Measurements from ENCODE around the gene DECR2.
A peak's percentile ranks its signal among the peaks of the same experiment; 100 is the strongest.
"Not testable (repeated sequence)": the region's sequence is repeated elsewhere in the genome, so short reads cannot be mapped to it uniquely, and the experiment has no call there.

The DECR2 gene, protein sequence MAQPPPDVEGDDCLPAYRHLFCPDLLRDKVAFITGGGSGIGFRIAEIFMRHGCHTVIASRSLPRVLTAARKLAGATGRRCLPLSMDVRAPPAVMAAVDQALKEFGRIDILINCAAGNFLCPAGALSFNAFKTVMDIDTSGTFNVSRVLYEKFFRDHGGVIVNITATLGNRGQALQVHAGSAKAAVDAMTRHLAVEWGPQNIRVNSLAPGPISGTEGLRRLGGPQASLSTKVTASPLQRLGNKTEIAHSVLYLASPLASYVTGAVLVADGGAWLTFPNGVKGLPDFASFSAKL

DNA sequence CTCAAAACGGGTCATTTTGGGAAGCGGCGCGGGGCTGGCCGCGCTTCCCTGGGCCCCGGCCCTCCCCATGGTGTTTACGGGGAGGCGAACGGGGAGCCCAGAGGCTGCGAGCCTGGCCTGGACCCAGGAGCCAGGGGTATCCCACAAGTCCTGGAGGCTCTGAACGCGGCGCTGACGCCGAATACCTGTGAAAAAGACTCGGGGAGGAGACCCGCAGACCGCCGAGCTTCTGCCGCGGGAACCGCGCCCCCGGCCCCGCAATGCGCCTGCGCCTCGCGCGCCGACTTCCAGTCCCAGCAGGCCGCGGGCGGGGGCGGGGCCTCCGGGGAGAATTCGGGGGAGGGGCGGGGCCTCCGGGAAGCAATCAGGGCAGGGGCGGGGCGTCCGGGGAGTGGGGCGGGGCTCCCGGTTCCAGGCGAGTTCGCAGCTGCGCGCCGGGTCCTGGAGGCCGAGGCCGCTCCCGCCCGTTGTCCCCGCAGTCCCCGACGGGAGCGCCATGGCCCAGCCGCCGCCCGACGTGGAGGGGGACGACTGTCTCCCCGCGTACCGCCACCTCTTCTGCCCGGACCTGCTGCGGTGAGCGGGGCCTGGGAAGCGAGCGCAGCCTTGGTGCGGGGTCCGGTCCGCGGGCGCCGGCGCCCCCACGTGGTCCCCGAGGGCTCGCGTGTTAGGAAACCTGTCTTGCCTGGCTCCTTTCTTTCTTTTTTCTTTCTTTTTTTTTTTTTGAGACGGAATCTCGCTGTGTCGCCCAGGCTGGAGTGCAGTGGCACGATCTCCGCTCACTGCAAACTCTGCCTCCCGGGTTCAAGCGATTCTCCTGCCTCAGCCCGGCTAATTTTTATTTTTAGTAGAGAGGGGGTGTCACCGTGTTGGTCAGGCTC lies at the start of gene DECR2:
DECR2 (plus strand) TSS at position 418 of the 881 bp plus-strand sequence; CDS start at position 497, 79 bp downstream.
- DNase-seq (ENCODE audit: low spot score), result peak; percentile 87

DNA sequence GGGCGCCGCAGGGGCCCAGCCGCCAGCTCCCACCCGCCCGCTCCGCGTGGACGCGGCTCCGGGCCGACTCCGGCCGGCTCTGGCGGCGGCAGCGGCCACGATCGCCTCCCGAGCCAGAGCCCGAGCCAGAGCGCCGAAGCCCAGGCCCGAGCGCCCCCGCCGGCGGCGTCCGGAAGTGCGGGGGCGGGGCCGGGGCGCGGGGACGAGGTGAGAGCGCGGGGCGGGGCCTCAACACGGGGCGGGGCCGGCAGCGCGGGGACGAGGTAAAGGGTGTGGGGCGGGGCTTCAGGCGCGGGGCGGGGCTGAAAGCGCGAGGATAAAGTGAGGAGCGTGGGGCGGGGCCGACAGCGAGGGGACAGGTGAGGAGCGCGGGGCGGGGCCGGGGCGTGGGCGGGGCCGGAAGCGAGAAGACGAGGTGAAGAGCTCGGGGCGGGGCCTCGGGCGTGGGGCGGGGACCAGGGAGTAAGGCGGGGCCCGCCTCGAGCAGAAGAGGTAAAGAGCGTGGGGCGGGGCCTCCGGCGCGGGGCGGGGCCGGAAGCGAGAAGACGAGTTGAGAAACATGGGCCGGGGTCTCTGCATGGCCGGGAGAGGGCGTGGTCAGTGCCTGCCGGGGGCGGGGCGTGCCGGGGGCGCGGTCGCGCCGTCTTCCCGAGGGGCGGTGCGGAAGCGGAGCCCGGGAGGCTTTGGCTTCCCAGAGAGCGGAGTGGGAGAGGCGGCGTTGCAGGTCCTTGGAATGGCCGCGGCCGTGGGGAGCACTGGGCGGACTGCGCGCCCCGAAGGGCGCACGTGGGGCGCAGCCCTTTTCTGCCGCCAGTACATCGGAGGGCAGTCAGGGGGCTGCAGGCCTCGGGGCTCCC lies 48.9 kb upstream of the DECR2 start, which contains the start of gene AXIN1:
AXIN1 (minus strand) TSS at position 177 of the 857 bp plus-strand sequence. CDS start 5,698 bp downstream, outside the sequence.
- peak; percentile 98 for DNase-seq (ENCODE audit: low spot score)

DNA sequence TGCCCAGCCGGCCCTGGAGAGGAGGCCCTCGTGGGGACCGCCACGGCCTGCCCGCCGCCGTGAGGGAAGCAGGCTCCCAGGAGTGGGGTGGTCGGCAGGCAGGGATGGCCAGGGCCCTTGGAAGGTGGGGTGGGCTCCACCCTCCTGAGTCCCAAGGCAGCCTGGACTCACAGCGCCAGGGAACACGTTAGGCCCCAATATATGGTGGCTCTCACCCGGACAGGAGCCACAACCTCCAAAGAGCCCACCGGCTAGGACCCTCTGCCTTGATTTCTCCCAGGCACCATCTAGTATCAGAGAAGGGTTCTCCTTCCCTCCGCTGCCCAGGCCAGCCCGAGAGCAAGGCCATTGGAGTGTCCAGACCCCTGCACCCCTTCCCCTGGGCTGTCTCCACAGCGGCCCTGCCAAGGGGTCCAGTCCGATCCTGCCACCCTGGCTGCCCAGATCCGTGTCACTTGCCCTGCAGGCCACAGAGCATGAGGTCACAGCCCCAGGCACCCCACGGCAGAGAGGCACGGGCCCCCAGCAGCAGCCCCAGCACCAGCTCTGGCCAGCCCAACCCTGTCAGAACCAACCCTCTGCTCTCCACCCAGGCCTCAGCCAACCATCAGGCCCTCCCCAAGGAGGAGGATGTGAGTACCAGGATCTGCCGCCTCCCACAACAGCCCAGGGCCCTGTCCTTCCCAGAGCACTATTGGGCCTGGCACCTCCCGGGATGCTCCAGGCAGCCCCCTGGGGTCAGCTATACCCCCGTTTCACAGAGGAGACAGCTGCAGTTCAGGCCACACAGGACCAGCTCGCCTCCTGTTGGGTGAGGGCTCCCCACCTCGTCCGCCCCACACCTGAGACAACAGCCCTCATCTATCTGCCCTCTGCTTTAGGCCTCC lies 48.0 kb upstream of the DECR2 start:
- no peak for DNase-seq (ENCODE audit: low spot score)

DNA sequence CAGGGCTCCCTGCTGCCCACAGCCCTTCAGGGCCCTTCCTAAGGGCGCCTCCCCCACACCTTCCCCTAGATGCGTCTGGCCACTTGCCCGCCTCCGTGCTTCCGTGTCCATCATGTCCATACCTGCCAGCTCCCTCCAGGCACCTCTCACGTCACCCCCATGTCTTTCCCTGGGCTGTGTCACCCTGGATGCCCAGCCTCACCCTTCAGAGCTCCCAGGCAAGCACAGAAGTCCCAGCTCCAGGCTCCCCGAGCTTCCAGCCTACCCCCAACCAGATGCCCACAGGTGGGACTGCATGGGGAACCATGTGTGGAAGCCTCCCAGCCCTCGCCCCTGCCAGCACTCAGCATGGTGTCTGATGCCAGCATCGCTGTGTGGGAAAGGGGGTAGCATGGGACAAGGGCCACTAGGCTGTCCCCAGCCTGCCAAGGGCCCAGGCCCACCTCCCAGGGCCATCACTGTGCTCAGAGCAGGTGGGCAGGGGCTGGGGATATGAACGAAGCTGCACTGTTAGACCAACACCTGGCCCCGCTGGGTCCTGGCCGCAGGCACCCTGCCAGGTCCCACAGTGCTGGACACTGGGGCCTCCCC lies 47.3 kb upstream of the DECR2 start:
- DNase-seq (ENCODE audit: low spot score), result no peak

DNA sequence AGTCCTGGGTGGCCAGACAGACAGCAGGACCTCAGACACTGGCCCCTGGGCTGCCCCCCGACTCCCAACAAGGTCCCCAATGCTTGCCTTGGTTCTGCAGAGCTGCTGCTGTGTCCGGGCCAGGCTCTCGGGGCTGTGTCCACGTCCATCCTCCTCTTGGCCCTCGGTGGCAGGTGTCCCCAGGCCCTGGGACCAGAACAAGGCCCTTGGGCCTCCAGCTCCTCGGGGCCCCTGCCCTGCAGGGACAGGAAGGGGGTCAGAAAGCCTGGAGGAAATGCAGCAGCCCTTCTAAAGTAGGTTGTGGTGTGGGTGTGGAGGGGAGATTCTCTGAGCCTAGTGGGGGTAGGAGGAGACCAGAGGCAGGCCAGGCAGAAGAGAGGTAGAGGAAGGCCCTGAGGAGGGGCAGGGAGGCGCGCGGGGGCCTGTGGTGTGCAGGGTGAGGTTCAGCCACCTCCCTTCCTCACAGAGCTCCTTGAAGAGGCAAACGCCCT lies 46.7 kb upstream of the DECR2 start:
- no peak for DNase-seq (ENCODE audit: low spot score)

DNA sequence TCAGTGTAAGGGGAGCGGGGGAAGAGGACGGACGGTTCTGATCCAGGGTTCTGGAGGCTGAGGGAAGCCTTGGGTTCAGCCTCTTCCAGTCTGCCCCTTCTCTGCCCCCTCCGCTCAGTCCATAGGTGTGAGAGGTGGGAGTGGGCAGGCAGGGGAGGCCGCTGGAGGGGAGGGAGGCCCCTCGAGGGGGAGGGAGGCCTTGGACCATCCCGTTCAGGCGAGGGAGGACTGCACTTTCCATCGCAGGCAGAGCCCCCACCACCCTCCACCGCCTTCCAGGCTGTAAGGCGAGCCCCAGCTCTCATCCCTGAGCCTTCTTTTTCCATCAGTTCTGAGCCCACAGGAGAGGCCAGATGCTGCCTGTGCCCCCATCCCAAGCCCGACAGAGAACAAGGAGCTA lies 44.9 kb upstream of the DECR2 start:
- no peak for DNase-seq (ENCODE audit: low spot score)

DNA sequence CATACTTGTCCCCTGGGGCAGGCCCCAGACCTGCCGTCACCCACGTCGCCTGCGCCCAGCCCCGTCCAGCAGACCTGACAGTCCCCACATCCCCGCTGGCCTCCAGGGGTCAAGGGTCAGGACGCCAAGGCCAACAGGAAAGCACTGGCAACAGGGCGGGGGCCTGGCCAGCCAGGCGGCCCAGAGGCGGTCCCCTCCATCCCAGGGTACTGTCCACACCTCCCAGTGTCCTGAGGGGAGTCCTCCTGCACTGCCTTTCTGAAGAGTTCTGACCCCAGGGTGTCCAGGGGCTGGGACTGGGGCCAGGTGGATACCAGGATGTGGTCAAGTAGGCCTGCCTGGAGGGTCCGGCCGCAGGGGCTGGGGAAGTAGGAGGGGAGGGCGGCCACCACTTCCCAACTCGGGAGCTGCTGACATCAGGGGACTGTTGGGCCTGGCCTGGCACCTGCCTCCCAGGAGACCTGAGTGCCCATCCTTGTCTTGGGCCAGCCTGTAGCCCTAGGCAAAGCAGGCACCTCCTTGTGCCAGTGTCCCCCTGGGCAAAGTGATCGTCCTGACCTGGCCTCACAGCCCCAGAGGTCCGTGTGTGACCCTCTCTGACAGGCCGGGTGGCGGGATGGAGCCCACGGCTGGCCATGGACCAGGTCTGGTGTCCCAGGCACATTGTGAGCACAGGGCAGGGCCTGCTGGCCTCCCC lies 42.5 kb upstream of the DECR2 start:
- no peak for DNase-seq (ENCODE audit: low spot score)

DNA sequence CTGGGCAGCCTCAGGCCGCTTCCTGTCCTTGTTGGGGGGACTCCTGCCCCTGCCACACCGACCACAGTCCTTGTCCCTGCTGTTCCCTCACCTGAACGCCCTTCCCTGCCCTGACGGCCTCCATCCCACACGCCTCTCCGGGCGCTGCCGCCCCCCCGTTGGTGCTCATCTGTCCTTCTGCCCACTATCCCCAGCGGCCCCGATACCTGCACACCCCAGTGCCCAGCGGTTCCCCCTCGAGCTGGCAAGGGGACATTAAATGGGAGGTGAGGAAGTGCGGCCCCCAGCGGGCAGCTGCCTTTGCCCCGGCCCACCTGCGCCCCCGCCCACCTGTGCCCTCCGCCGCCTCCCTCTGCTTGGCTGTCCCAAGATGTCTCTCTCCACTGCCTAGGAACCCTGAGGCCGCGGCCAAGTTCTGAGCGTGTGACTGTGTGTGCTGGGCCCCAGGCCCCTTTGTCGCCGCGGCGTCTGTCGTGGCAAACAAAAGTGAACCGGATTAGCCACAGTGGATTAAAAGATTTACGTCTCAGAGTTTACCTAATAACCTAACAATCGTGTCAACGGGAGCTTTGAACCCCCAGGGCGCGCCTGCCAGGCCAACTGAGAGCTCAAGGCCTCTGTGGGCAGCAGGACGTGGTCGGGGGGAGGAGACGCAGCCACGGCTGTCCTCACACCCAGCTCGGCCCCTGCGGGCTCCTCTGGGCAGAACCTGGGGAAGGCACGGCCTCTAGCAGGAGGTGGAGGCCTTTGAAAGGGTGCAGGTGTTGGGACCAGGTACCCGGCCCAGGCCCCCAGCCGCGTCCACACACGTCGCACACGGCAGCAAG lies 41.6 kb upstream of the DECR2 start:
- no peak for DNase-seq (ENCODE audit: low spot score)

DNA sequence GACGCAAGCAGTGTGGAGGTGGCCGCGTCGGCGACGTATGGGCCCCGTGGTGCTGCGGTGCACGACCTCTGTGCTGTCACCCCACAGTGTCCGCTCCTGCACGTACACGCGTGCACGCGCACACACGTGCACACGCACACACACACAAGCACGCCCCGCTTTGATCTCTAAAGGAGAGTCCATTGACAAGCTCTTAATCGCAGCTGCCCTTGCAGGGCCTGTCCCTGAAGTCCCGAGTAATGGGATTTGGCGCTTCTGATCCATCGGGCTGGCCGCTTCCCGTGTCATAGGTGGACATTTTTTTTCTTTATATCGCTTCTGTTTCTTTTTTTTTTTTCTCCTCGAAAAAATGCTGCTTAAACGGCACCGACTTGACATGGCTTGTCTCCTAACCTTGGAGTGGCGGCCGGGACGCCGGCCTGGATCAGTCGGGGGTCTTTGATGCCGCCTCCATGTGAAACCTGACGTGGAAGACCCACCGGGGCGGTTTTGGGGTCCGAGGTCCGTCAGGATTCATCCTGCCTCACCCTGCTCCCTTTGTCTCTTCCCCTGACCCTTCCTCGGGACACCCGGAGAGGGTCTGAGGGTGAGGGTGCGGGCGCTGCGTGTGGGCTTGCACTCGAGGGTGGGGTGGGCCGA lies 40.9 kb upstream of the DECR2 start:
- no peak for DNase-seq (ENCODE audit: low spot score)

DNA sequence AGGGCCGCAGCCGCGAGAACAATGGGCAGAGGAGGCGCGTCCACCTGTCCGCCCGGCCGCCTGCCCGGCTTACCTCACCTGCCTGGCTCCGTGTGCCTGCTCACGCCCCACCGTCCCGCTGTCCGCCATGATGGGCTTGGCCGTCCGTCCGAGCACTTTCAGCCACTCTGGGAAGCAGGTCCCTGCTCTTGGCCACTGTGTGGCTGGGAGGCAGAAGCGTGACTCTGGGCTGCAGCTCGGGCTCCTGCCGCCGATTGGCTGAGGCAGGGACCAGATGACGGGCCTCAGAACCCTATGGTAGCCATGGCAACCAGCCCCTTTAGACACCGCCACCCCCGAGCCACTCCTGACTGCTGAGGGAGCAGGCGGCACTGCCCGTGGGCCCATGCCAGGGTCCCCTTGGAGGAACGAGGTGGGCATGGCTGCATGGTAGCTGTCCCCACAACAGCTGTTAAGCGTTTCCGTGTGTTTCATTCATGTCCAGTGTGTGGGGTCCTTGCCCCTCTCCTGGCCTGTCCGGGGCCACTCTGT lies 40.3 kb upstream of the DECR2 start:
- no peak for DNase-seq (ENCODE audit: low spot score)

DNA sequence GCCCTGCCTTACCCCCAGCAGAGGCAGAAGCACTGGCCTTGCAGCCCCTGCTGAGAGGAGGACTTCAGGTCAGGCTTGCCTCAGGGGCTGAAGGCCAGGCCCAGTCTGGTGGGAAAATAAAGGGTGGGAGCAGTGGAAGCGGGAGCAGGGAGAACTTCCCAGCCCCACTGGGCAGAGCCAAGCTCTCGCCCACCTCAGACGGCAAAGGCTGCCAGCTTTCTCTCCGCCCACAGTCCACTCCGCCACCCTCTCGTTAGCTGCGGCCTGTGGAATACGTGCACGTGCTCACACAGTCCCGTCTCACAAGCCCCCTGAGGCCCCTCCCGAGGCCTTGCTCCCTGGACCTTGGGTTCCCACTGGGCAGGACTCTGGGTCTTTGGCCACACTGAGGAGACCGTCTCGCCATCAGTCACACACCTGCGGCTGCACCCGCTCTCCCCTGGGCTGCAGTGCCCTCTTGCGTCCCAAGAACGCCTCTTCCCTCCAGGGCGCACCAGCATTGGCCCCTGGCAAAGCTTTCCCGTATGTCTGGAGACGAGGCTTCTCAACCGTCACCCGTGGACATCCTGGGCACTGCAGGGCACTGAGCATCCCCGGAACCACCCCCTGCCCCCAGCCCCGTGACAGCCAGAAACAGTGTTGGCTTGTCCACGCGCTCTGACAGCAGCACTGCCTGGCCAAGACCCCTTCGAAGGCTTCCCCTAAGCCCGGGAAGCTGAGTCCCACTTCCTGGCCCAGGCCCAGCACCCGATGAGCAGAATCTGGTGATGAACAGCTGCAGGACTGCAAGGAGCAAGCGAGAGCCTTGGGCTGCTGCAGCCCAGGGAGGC lies 39.6 kb upstream of the DECR2 start:
- peak; percentile 87 for DNase-seq (ENCODE audit: low spot score)

DNA sequence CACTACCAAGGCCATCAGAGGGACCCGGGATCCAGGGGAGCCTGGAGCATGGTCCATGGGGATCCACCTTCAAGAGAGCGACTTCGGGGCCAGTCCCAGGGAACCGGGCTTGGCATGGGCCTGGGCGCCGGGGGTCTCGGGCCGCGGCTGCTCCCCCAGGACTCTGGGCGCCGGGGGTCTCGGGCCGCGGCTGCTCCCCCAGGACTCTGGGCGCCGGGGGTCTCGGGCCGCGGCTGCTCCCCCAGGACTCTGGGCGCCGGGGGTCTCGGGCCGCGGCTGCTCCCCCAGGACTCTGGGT lies 39.0 kb upstream of the DECR2 start:
- not testable (repeated sequence) for DNase-seq (ENCODE audit: low spot score)

DNA sequence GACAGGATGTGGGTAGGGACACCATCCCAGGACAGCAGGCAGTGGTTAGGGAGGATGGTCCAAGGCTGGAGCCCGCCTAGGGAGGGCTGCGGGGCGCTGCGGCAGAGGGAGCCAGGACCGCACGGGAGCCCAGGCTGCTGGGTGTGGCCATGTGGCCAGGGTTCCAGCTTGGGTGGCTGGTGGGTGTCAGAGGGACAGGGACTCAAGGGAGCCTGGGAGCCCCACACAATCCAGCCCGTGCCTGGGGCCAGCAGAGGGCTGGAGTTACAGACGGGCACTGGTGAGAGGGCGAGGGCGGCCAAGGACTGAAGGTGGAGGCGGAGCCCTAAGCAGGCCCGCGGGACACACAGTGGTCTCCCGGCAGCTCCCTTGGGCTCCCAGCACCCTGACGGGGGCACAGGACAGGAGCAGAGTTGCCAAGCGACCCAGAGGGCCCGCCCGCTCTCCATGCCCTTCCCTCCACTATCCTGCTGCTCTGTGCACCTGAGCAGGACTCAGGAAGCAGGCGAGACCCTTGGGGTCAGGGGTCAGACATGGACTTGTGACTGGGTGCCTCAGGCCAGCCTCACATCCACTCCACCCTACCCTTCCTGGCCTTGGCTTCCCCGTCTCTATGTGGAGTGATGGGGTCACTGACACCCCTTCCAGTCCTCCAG lies 38.4 kb upstream of the DECR2 start:
- DNase-seq (ENCODE audit: low spot score), result no peak

DNA sequence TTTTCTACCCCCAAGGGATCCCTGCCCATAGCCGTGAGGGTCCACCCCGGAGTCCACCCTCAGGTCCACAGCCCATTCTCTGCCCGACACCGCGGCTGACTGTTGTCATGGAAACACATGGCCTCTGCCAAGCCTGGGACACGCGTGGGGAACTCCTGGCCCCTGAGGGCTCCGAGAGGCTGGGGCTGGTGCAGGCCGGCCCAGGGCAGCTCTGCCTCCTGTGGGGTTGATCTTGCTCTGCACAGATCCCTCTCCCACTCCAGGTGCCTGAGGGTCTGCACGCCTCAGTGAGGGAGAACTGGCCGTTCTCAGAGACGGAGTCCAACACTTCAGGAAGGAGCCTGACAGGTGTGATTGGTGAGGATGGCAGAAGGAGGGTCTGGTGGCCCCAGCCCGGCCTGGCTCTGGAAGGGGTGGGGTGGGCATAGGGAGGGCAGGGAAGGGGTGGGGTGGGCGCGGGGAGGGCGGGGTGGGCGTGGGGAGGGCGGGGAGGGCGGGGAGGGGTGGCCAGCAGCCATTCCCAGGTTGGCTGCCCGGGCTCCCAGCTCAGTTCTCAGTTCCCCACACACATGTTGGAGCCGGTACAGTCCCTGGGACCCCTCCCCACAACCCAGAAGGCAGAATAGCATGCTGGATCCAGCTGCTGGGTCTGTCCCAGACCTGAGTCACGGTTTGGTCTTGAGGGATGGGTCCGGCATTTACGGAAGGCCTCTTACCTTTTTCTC lies 37.8 kb upstream of the DECR2 start:
- no peak for DNase-seq (ENCODE audit: low spot score)

DNA sequence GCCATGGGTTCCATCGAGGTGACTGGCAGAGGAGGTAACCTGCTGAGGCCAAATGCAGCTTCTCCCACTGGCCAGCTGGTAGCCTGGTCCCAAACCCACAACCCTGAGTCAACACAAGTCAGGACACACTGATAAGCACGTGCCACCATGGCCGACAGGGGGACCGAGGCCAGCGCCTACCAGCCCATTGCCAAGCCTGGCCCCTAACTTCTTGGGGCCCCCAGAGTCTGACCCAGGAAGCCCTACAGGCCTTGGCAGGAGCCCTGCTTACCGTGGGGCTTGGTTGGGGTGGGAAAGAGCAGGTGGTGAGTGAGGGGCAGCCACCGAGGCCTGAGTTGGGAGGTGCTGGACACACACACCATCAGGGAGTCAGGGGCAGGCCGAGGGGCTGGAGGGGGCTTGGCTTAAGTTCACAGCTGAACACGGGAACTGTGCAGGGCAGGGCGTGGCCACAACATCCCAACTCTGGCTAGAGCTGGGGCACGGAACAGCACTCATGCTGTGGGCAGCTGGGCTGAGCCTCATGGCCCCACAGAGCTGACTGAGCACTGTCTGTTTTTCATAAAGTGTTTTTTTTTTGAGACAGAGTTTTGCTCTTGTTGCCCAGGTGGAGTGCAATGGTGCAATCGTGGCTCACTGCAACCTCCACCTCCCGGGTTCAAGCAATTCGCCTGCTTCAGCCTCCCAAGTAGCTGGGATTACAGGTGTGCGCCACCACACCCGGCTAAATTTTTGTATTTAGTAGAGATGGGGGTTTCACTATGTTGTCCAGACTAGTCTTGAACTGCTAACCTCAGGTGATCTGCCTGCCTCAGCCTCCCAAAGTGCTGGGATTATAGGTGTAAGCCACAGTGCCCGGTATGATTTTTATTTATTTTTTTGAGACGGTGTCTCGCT lies 36.8 kb upstream of the DECR2 start:
- no peak for DNase-seq (ENCODE audit: low spot score)

All from kidney tubule cell (primary cell).